ENCODE data around the gene SYT12. TPM values are rescaled to one million over a fixed set of nuclear protein-coding genes. Genes with fewer than 3 reads are reported as not detected.

The SYT12 gene
- total and polyA plus RNA-seq, 2 donors (not counting 3 experiments of a cell fraction or from before 2014, with no cell fraction given): not detected

DNA sequence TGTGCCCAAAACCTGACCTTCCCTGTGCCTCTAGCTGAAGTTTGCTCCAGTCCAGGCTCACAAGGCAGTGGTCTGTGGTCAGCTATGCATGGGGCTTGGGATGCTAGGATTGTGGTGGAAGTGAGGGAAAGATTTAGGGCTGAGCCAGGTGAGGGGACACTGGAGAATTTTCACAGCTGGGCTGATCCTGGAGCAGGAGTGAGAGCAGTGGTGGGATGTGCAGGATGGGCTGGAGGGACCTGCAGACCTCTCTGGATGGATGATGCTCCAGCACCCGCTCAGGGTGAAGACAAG, 72.2 kb downstream of the SYT12 start:
- Histone ChIP-seq H3K4me1 (ENCODE audit: control insufficient read depth, extremely low read depth, insufficient read depth, low read length) (peaks cover 2% of the 10 kb centered on the region), H4K20me1 (replicated peaks; ENCODE audit: control insufficient read depth, extremely low read depth, insufficient read depth, low read length) (no peaks in the 10 kb centered on the region), H3K9ac (replicated peaks; ENCODE audit: extremely low read depth, insufficient read depth, low read length) (no peak overlapping the region), H2AFZ (ENCODE audit: low read depth, low read length) (no peak overlapping the region), H3K36me3 (ENCODE audit: control insufficient read depth in 2 of 2, extremely low read depth in 1 of 2, insufficient read depth in 2 of 2, low read length in 2 of 2) (no peaks in the 10 kb centered on the region), H3K79me2 (ENCODE audit: control insufficient read depth, insufficient read depth, low read length) (no peaks in the 10 kb centered on the region), H3K4me2 (ENCODE audit: insufficient read depth, low read length) (no peak overlapping the region), H3K9me1 (replicated peaks; ENCODE audit: control insufficient read depth, extremely low read depth, insufficient read depth, low read length) (no peaks in the 10 kb centered on the region), H3K4me3 (replicated peaks in 1 of 3; ENCODE audit: insufficient read depth in 1 of 3, low read depth in 1 of 3, low read length in 3 of 3) (no peak overlapping the region), H3K9me3 (replicated peaks; ENCODE audit: control insufficient read depth, insufficient read depth, low read length) (no peaks in the 10 kb centered on the region), H3K27ac (ENCODE audit: insufficient read depth, low read depth, low read length) (no peak overlapping the region), H3K27me3 (ENCODE audit: control insufficient read depth in 2 of 2, insufficient read depth in 2 of 2, low read length in 2 of 2) (peaks cover 0 to 2% of the 10 kb centered on the region in 2 experiments)
- ChIA-PET CTCF (interaction anchor here (0.8 to 1.8 kb wide), 10 partner anchors 10 to 156 kb away, joined by 3 to 12 read pairs (median 4); no protein-coding TSS in a partner anchor), POLR2A (interaction anchor here (1.0 kb wide), 1 partner anchor 145 kb away, joined by 5 read pairs; no protein-coding TSS in a partner anchor)
- DNase-seq (ENCODE audit: low read depth, low spot score): no peak
- intact Hi-C loops (cut with micrococcal nuclease): loop anchor here (5.0 kb wide), 1 partner anchor 72 kb away; no protein-coding TSS in a partner anchor
- no TSS peak for BruUV-seq (replicated peaks)
- TF ChIP-seq, protein P1, sequence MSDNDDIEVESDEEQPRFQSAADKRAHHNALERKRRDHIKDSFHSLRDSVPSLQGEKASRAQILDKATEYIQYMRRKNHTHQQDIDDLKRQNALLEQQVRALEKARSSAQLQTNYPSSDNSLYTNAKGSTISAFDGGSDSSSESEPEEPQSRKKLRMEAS (IDR thresholded peaks at IDR 0.05; ENCODE audit: insufficient read depth, insufficient read length): no peak
- TF ChIP-seq GATA2 (IDR thresholded peaks at IDR 0.05; ENCODE audit: insufficient read depth, insufficient read length, low read depth, low read length) (no peak), POLR2AphosphoS5 (IDR thresholded peaks at IDR 0.05; ENCODE audit: insufficient read depth, low read depth, low read length) (no peak), MYC (IDR thresholded peaks at IDR 0.05; ENCODE audit: low read depth, low read length) (no peak), EZH2 (IDR thresholded peaks at IDR 0.05; ENCODE audit: borderline replicate concordance, low read depth, low read length, severe bottlenecking) (no peak), FOS (IDR thresholded peaks at IDR 0.05; ENCODE audit: borderline replicate concordance, insufficient read depth, low read length) (no peak), JUN (IDR thresholded peaks at IDR 0.05; ENCODE audit: borderline replicate concordance, insufficient read depth, insufficient read length, low read depth) (no peak), POLR2A (IDR thresholded peaks at IDR 0.05; ENCODE audit: low read depth, low read length) (no peak)
- TF ChIP-seq, protein P2, sequence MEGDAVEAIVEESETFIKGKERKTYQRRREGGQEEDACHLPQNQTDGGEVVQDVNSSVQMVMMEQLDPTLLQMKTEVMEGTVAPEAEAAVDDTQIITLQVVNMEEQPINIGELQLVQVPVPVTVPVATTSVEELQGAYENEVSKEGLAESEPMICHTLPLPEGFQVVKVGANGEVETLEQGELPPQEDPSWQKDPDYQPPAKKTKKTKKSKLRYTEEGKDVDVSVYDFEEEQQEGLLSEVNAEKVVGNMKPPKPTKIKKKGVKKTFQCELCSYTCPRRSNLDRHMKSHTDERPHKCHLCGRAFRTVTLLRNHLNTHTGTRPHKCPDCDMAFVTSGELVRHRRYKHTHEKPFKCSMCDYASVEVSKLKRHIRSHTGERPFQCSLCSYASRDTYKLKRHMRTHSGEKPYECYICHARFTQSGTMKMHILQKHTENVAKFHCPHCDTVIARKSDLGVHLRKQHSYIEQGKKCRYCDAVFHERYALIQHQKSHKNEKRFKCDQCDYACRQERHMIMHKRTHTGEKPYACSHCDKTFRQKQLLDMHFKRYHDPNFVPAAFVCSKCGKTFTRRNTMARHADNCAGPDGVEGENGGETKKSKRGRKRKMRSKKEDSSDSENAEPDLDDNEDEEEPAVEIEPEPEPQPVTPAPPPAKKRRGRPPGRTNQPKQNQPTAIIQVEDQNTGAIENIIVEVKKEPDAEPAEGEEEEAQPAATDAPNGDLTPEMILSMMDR (IDR thresholded peaks at IDR 0.05; ENCODE audit: extremely low read depth in 1 of 2, insufficient read depth in 1 of 2, low read depth in 1 of 2, low read length in 2 of 2): no peak
- no peak for FAIRE-seq
- dilution Hi-C loops (cut with MboI; ENCODE audit: extremely low pct_ligation_motif_present, low sequenced_read_pairs): no loop called here
